Sigmoid colon (tissue), 7 donors: ENCODE data around the gene SERPING1. TPM values are rescaled to one million over a fixed set of nuclear protein-coding genes. Genes with fewer than 3 reads are reported as not detected.

Source experiments
- DNase-seq: peaks from one replicate; pipeline ENCODE4 v3.0.0-alpha.2; 2019
- H3K27ac ChIP-seq, 4 donors: fragments of 200-600 bp; sonication (generic); one replicate each; pipeline ENCODE4 v1.5.1; 2016 to 2019; ENCODE audit warnings: mild to moderate bottlenecking in 1 of 4
- H3K27me3 ChIP-seq, 3 donors: fragments of 200-600 bp; sonication (generic); one replicate each; pipeline ENCODE4 v1.5.1; 2019; ENCODE audit warnings: mild to moderate bottlenecking in 1 of 3
- H3K36me3 ChIP-seq, 4 donors: fragments of 200-600 bp; sonication (generic); one replicate each; pipeline ENCODE4 v1.5.1; 2016 to 2019
- H3K4me1 ChIP-seq, 4 donors: fragments of 200-600 bp; sonication (generic); one replicate each; pipeline ENCODE4 v1.5.1; 2017 to 2019
- H3K4me3 ChIP-seq, 4 donors: fragments of 200-600 bp; sonication (generic); one replicate each; pipeline ENCODE4 v1.5.1; 2017 to 2019; ENCODE audit warnings: mild to moderate bottlenecking in 2 of 4, moderate library complexity in 1 of 4
- H3K9me3 ChIP-seq, 4 donors: fragments of 200-600 bp in 3 of 4; sonication (generic) in 3 of 4; one replicate each; pipeline versions ENCODE4 v1.5.1 to v1.6.1; 2013 to 2019
- CTCF ChIP-seq, 4 experiments: fragments of 450-650 bp in 3 of 4; fragments of 200-600 bp in 1 of 4; IDR thresholded peaks; one replicate each; pipeline ENCODE4 v1.5.1; 2016 to 2019; ENCODE audit warnings: antibody characterized with exemption in 4 of 4, mild to moderate bottlenecking in 3 of 4, moderate library complexity in 2 of 4
- EP300 ChIP-seq, 4 donors: sonication (generic); formaldehyde crosslinking; IDR thresholded peaks; one replicate each; pipeline ENCODE4 v1.6.1; 2017; ENCODE audit warnings: antibody characterized with exemption in 4 of 4
- POLR2A ChIP-seq, 2 donors: fragments of 450-650 bp; IDR thresholded peaks; one replicate each; pipeline ENCODE4 v1.6.1; 2016; ENCODE audit warnings: antibody characterized with exemption in 2 of 2, mild to moderate bottlenecking in 2 of 2, moderate library complexity in 2 of 2
- POLR2AphosphoS5 ChIP-seq, 4 donors: sonication (generic); formaldehyde crosslinking; IDR thresholded peaks; one replicate each; pipeline ENCODE4 v1.6.1; 2017; ENCODE audit warnings: antibody characterized with exemption in 4 of 4
- WGBS, 2 donors: extraction: QIAGEN DNeasy Blood & Tissue Kit; methylation state at CpG; one replicate each; pipeline ENCODE4 v1.1.7; 2013; 5-methylcytosine and 5-hydroxymethylcytosine counted together
- intact Hi-C: fragments of 100-400 bp; cut with DNase I; formaldehyde crosslinking; loops from one replicate; pipeline ENCODE4 v1.15.1; 2023
- polyA plus RNA-seq, 3 donors: library from polyadenylated mRNA; stranded (reverse); fragments of 200-250 nt; gene quantifications; one replicate each; pipeline ENCODE4 v1.2.3, GENCODE V29; 2013
- total RNA-seq, 4 donors: library from RNA; depleted of rRNA; stranded (reverse); fragments of >200 nt; gene quantifications; one replicate each; pipeline ENCODE4 v1.1.0, GENCODE V29; 2016
- donor health status: healthy with polysubstance abuse.
- donor health status: Bipolar disorder and iron deficiency.
- donor health status: healthy.

The SERPING1 gene
- total and polyA plus RNA-seq, 7 donors = 24.5 to 397 (median 214) TPM

DNA sequence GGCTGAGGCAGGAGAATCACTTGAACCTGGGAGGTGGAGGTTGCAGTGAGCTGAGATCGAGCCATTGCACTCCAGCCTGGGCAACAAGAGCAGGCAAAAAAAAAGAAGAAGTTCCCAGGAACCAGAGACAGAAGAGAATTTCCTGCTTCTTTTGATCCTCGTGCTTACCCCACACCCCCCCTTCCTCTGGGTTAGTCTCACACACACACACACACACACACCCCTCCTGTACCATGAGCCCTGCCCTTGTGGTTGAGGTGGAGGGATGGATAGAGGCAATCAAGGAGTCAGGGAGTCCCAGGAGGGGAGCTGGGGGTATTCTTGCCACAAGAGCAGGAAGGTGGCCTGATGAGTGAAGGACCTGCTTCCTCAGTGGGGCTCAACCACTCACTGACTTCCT, 25.9 kb upstream of the SERPING1 start:
- no peaks in the 10 kb centered on the region for H3K36me3 ChIP-seq
- H3K9me3 ChIP-seq = no peaks in the 10 kb centered on the region
- no peaks in the 10 kb centered on the region for H3K27me3 ChIP-seq
- TF ChIP-seq EP300 (IDR thresholded peaks at IDR 0.05) = no peak
- no peak for TF ChIP-seq POLR2A (IDR thresholded peaks at IDR 0.05)
- TF ChIP-seq CTCF (IDR thresholded peaks at IDR 0.05) = no peak
- no peak for TF ChIP-seq POLR2AphosphoS5 (IDR thresholded peaks at IDR 0.05)
- H3K27ac ChIP-seq = no peak overlapping the region
- 30 to 65% methylated on average over 2 of the region's 2 CpGs for WGBS, 2 donors
- DNase-seq = no peak
- intact Hi-C loops = no loop called here
- H3K4me1 ChIP-seq = peaks cover 0 to 14% (median 12%) of the 10 kb centered on the region in 4 donors
- no peak overlapping the region for H3K4me3 ChIP-seq

GRCh38 chr11:57574061-57574460, 23.4 kb upstream of the SERPING1 start:
- no peaks in the 10 kb centered on the region for H3K27me3 ChIP-seq
- H3K27ac ChIP-seq = no peak overlapping the region
- 59 to 77% methylated on average over 4 of the region's 4 CpGs for WGBS, 2 donors
- H3K36me3 ChIP-seq = no peaks in the 10 kb centered on the region
- no peaks in the 10 kb centered on the region for H3K9me3 ChIP-seq
- no peak for DNase-seq
- intact Hi-C loops = no loop called here
- H3K4me1 ChIP-seq = peaks cover 0 to 1% (median 0%) of the 10 kb centered on the region in 4 donors
- no peak overlapping the region for H3K4me3 ChIP-seq
- TF ChIP-seq CTCF (IDR thresholded peaks at IDR 0.05) (no peak), POLR2A (IDR thresholded peaks at IDR 0.05) (no peak), POLR2AphosphoS5 (IDR thresholded peaks at IDR 0.05) (no peak), EP300 (IDR thresholded peaks at IDR 0.05) (no peak)

- TF ChIP-seq POLR2AphosphoS5 (IDR thresholded peaks at IDR 0.05) (no peak), EP300 (IDR thresholded peaks at IDR 0.05) (no peak), CTCF (IDR thresholded peaks at IDR 0.05) (no peak), POLR2A (IDR thresholded peaks at IDR 0.05) (no peak)
- intact Hi-C loops = no loop called here
- Histone ChIP-seq H3K4me1 (no peaks in the 10 kb centered on the region), H3K4me3 (no peak overlapping the region), H3K9me3 (no peaks in the 10 kb centered on the region), H3K27ac (no peak overlapping the region), H3K36me3 (no peaks in the 10 kb centered on the region), H3K27me3 (no peaks in the 10 kb centered on the region)
- no peak for DNase-seq
- WGBS, 2 donors = 89 to 93% methylated on average over 9 of the region's 9 CpGs
Measured at GRCh38 chr11:57584341-57584740, 13.1 kb upstream of the SERPING1 start.

GRCh38 chr11:57585301-57585700, 12.2 kb upstream of the SERPING1 start:
- Histone ChIP-seq H3K4me1 (no peaks in the 10 kb centered on the region), H3K27ac (no peak overlapping the region), H3K27me3 (no peaks in the 10 kb centered on the region), H3K36me3 (no peaks in the 10 kb centered on the region), H3K9me3 (no peaks in the 10 kb centered on the region), H3K4me3 (no peak overlapping the region)
- no peak for TF ChIP-seq POLR2A (IDR thresholded peaks at IDR 0.05)
- TF ChIP-seq CTCF (IDR thresholded peaks at IDR 0.05) = no peak
- no peak for TF ChIP-seq EP300 (IDR thresholded peaks at IDR 0.05)
- TF ChIP-seq POLR2AphosphoS5 (IDR thresholded peaks at IDR 0.05) = no peak
- intact Hi-C loops = no loop called here
- no peak for DNase-seq

- no peaks in the 10 kb centered on the region for H3K9me3 ChIP-seq
- no peak for DNase-seq
- H3K4me1 ChIP-seq = no peaks in the 10 kb centered on the region
- no peak for TF ChIP-seq POLR2AphosphoS5 (IDR thresholded peaks at IDR 0.05)
- intact Hi-C loops = no loop called here
- no peak overlapping the region for H3K4me3 ChIP-seq
- H3K27me3 ChIP-seq = no peaks in the 10 kb centered on the region
- H3K27ac ChIP-seq = no peak overlapping the region
- 46 to 49% methylated on average over 2 of the region's 2 CpGs for WGBS, 2 donors
- H3K36me3 ChIP-seq = no peaks in the 10 kb centered on the region
Measured at GRCh38 chr11:57586711-57587245, 10.7 kb upstream of the SERPING1 start.
